GM23338 (cell line): ENCODE measurements around the gene AGBL4. TPM values are rescaled to one million over a fixed set of nuclear protein-coding genes. Genes with fewer than 3 reads are reported as not detected.

ENCODE experiments used
- ATAC-seq: fragments of 200-7000 bp; cut with Tn5 transposase; 3 replicates; pipeline ENCODE4 v1.9.1; 2020
- DNase-seq: peaks from one replicate; pipeline ENCODE4 v3.0.0-alpha.2; 2015; ENCODE audit warnings: low spot score
- H2AFZ ChIP-seq: fragments of 200-600 bp; sonication (generic); 2 replicates; pipeline ENCODE4 v1.8.0; 2016; ENCODE audit warnings: antibody characterized with exemption, mild to moderate bottlenecking, moderate library complexity
- H3F3A ChIP-seq: fragments of 200-600 bp; sonication (generic); replicated peaks from 2 replicates; pipeline ENCODE4 v1.8.0; 2017; ENCODE audit warnings: antibody characterized with exemption, mixed run types, low read depth
- H3K27ac ChIP-seq: fragments of 200-600 bp; sonication (generic); 2 replicates; pipeline ENCODE4 v1.6.1; 2016; ENCODE audit warnings: low read depth
- H3K27me3 ChIP-seq: fragments of 200-600 bp; sonication (generic); 2 replicates; pipeline ENCODE4 v1.8.0; 2016; ENCODE audit warnings: mild to moderate bottlenecking, mixed run types, moderate library complexity; ENCODE audit not compliant: insufficient read depth
- H3K36me3 ChIP-seq: fragments of 200-600 bp; sonication (generic); 2 replicates; pipeline ENCODE4 v1.8.0; 2016; ENCODE audit warnings: mild to moderate bottlenecking; ENCODE audit not compliant: insufficient read depth
- H3K4me1 ChIP-seq: fragments of 200-600 bp; sonication (generic); 2 replicates; pipeline ENCODE4 v1.8.0; 2016; ENCODE audit warnings: mild to moderate bottlenecking, moderate library complexity; ENCODE audit not compliant: insufficient read depth
- H3K4me2 ChIP-seq: fragments of 200-600 bp; sonication (generic); 2 replicates; pipeline ENCODE4 v1.7.1; 2017; ENCODE audit warnings: mixed run types
- H3K4me3 ChIP-seq: fragments of 200-600 bp; sonication (generic); 2 replicates; pipeline ENCODE4 v1.6.1; 2016; ENCODE audit warnings: mixed run types
- H3K79me2 ChIP-seq: fragments of 200-600 bp; sonication (generic); replicated peaks from 2 replicates; pipeline ENCODE4 v1.8.0; 2017; ENCODE audit warnings: mild to moderate bottlenecking; ENCODE audit not compliant: insufficient read depth
- H3K9me2 ChIP-seq: fragments of 200-600 bp; sonication (generic); 2 replicates; pipeline ENCODE4 v1.8.0; 2017; ENCODE audit not compliant: insufficient read depth
- H4K20me1 ChIP-seq: fragments of 200-600 bp; sonication (generic); replicated peaks from 2 replicates; pipeline ENCODE4 v1.8.0; 2017; ENCODE audit warnings: mild to moderate bottlenecking; ENCODE audit not compliant: insufficient read depth
- H3K27ac Mint-ChIP-seq: 2 replicates; pipeline ENCODE4 v1.8.0; 2020; ENCODE audit warnings: inconsistent platforms, mild to moderate bottlenecking, moderate library complexity, mixed read lengths
- H3K27me3 Mint-ChIP-seq: 3 replicates; pipeline ENCODE4 v1.8.0; 2022; ENCODE audit warnings: low read depth, mild to moderate bottlenecking, moderate library complexity, mixed read lengths, inconsistent platforms; ENCODE audit not compliant: insufficient read depth, poor library complexity
- H3K36me3 Mint-ChIP-seq: 3 replicates; pipeline ENCODE4 v1.8.0; 2021; ENCODE audit warnings: low read depth, mild to moderate bottlenecking, inconsistent platforms, moderate library complexity, mixed read lengths
- H3K4me1 Mint-ChIP-seq: 3 replicates; pipeline ENCODE4 v1.8.0; 2020; ENCODE audit warnings: mild to moderate bottlenecking, inconsistent platforms, mixed read lengths
- H3K4me3 Mint-ChIP-seq: 3 replicates; pipeline ENCODE4 v1.8.0; 2021; ENCODE audit warnings: moderate library complexity, mild to moderate bottlenecking, inconsistent platforms, mixed read lengths
- H3K9me3 Mint-ChIP-seq: 3 replicates; pipeline ENCODE4 v1.8.0; 2020; ENCODE audit warnings: moderate library complexity, mild to moderate bottlenecking, inconsistent platforms, mixed read lengths
- CREB1 ChIP-seq: fragments of 250-450 bp; sonication (Bioruptor Pico); IDR thresholded peaks from 2 replicates; pipeline ENCODE4 v1.5.0; 2020; ENCODE audit warnings: low read depth, mild to moderate bottlenecking, moderate library complexity
- CTCF ChIP-seq, 2 experiments: fragments of 200-600 bp in 1 of 2; sonication (generic) in 1 of 2; conservative IDR thresholded peaks; 2 replicates each; pipeline versions ENCODE4 v1.5.1 to v1.6.1; 2016 to 2017; ENCODE audit warnings: antibody characterized with exemption in 2 of 2, low read depth in 2 of 2, mild to moderate bottlenecking in 2 of 2, moderate library complexity in 1 of 2
- EZH2 ChIP-seq: fragments of 200-600 bp; sonication (generic); IDR thresholded peaks from one replicate; pipeline ENCODE4 v1.8.0; 2017; ENCODE audit warnings: antibody characterized with exemption, mild to moderate bottlenecking, low read depth; ENCODE audit not compliant: unreplicated experiment
- EZH2phosphoT487 ChIP-seq: fragments of 200-600 bp; sonication (generic); IDR thresholded peaks from one replicate; pipeline ENCODE4 v1.8.1; 2018; ENCODE audit warnings: antibody characterized with exemption; ENCODE audit not compliant: unreplicated experiment
- POLR2AphosphoS5 ChIP-seq: IDR thresholded peaks from 2 replicates; pipeline ENCODE4 v1.6.1; 2016; ENCODE audit warnings: antibody characterized with exemption, low read depth
- REST ChIP-seq: IDR thresholded peaks from one replicate; pipeline ENCODE4 v1.6.1; 2018; ENCODE audit warnings: antibody characterized with exemption; ENCODE audit not compliant: unreplicated experiment
- STAT1 ChIP-seq: IDR thresholded peaks from one replicate; pipeline ENCODE4 v1.6.1; 2016; ENCODE audit warnings: antibody characterized with exemption; ENCODE audit not compliant: unreplicated experiment
- ZNF114 ChIP-seq: fragments of 250-450 bp; sonication (Bioruptor Pico); IDR thresholded peaks from 2 replicates; pipeline ENCODE4 v1.5.0; 2020; ENCODE audit warnings: mild to moderate bottlenecking, moderate library complexity
- ZNF462 ChIP-seq: fragments of 250-450 bp; sonication (Bioruptor Pico); IDR thresholded peaks from 2 replicates; pipeline ENCODE4 v1.5.0; 2020; ENCODE audit warnings: mild to moderate bottlenecking, moderate library complexity
- polyA plus RNA-seq: library from polyadenylated mRNA; unstranded; fragments of >200 nt; fragmentation: Nextera tagmentation; extraction: Ambion mirVana; gene quantifications from 2 replicates; pipeline ENCODE4 v1.2.1, GENCODE V29; 2016
- total RNA-seq: library from RNA; depleted of rRNA; stranded (reverse); fragments of >200 nt; shearing (Covaris generic); gene quantifications from 2 replicates; pipeline ENCODE4 v1.2.3, GENCODE V29; 2014

Gene AGBL4
- total and polyA plus RNA-seq, 2 experiments from 2014 or later, result 0.91 to 1.5 TPM

- Mint-ChIP-seq H3K27ac (no peak overlapping the region), H3K9me3 (peaks cover 96% of the 10 kb centered on the region), H3K4me1 (no peaks in the 10 kb centered on the region), H3K4me3 (no peak overlapping the region), H3K27me3 (no peaks in the 10 kb centered on the region), H3K36me3 (peaks cover 27% of the 10 kb centered on the region)
- DNase-seq, result no peak
- Histone ChIP-seq H3K4me3 (no peak overlapping the region), H3K27ac (no peak overlapping the region), H3K4me1 (no peaks in the 10 kb centered on the region), H3K9me2 (no peaks in the 10 kb centered on the region), H4K20me1 (no peaks in the 10 kb centered on the region), H3K4me2 (no peak overlapping the region), H2AFZ (no peak overlapping the region), H3F3A (no peaks in the 10 kb centered on the region), H3K36me3 (peaks cover 6% of the 10 kb centered on the region; the same call in 1 of the 2 replicates), H3K79me2 (no peaks in the 10 kb centered on the region), H3K27me3 (no peaks in the 10 kb centered on the region)
- no peak for ATAC-seq
- TF ChIP-seq EZH2phosphoT487 (no peak), REST (no peak), POLR2AphosphoS5 (no peak), STAT1 (no peak), EZH2 (no peak), ZNF114 (CRISPR knock-in tag) (no peak), CTCF (conservative IDR thresholded peaks at IDR 0.05; ENCODE audit: low read depth in 2 of 2) (no peak), CREB1 (CRISPR knock-in tag) (no peak), ZNF462 (CRISPR knock-in tag) (no peak)
These were observed 836.7 kb downstream of the AGBL4 start for GRCh38 chr1:49187056-49187455.
